Measurements from ENCODE around the gene TRIB2. TPM values are rescaled to one million over a fixed set of nuclear protein-coding genes. Genes with fewer than 3 reads are reported as not detected.
"Not testable (repeated sequence)": the region's sequence is repeated elsewhere in the genome, so short reads cannot be mapped to it uniquely, and the experiment has no call there.

Gene TRIB2
- total RNA-seq, result 1 to 10 TPM; 4.9 to 5.3 TPM

GRCh38 chr2:12716282-12717190 lies at the start of gene TRIB2:
TRIB2 (plus strand) TSS chr2:12716936; CDS start chr2:12718308, 1,372 bp downstream.
- DNase-seq, result peak; percentile 89
- ChIA-PET POLR2A (interaction anchor here (1.0 to 1.9 kb wide), 8 partner anchors 7 to 291 kb away, joined by 3 to 6 read pairs (median 4); no protein-coding TSS in a partner anchor), CTCF (interaction anchor here (0.6 to 4.2 kb wide), 55 partner anchors 8 to 942 kb away, joined by 3 to 48 read pairs (median 4); no protein-coding TSS in a partner anchor)
- Mint-ChIP-seq H3K27me3 (no peaks in the 10 kb centered on the region), H3K9me3 (no peaks in the 10 kb centered on the region), H3K4me1 (ENCODE audit: low read depth) (peaks cover 44% of the 10 kb centered on the region), H3K4me3 (peak within 1 kb of the TSS; percentile 86), H3K27ac (peak within 1 kb of the TSS; percentile 86), H3K36me3 (peaks cover 4% of the 10 kb centered on the region)
- intact Hi-C loops (cut with micrococcal nuclease), result loop anchor here (1.0 to 5.0 kb wide), 13 partner anchors 101 to 972 kb away; no protein-coding TSS in a partner anchor

- no peak for DNase-seq
- Mint-ChIP-seq H3K27ac (no peak overlapping the region), H3K4me1 (ENCODE audit: low read depth) (no peaks in the 10 kb centered on the region), H3K36me3 (peaks cover 3% of the 10 kb centered on the region), H3K9me3 (peaks cover 19% of the 10 kb centered on the region), H3K27me3 (no peaks in the 10 kb centered on the region), H3K4me3 (no peak overlapping the region)
- intact Hi-C loops (cut with micrococcal nuclease), result no loop called here
- ChIA-PET POLR2A (no interaction called here), CTCF (interaction anchor here (1.8 kb wide), 1 partner anchor 338 kb away, joined by 6 read pairs; no protein-coding TSS in a partner anchor)
Observed at GRCh38 chr2:12669036-12669435, 47.7 kb upstream of the TRIB2 start.

GRCh38 chr2:12672711-12673315 lies 43.9 kb upstream of the TRIB2 start:
- intact Hi-C loops (cut with micrococcal nuclease), result no loop called here
- Mint-ChIP-seq H3K4me3 (no peak overlapping the region), H3K9me3 (no peaks in the 10 kb centered on the region), H3K27me3 (no peaks in the 10 kb centered on the region), H3K27ac (no peak overlapping the region), H3K4me1 (ENCODE audit: low read depth) (no peaks in the 10 kb centered on the region), H3K36me3 (no peaks in the 10 kb centered on the region)
- CTCF ChIA-PET, result no interaction called here
- no peak for DNase-seq
- POLR2A ChIA-PET, result no interaction called here

GRCh38 chr2:12674644-12675328 lies 42.0 kb upstream of the TRIB2 start:
- intact Hi-C loops (cut with micrococcal nuclease), result no loop called here
- no peaks in the 10 kb centered on the region for H3K4me1 Mint-ChIP-seq (ENCODE audit: low read depth)
- CTCF ChIA-PET, result interaction anchor here (1.4 kb wide), 1 partner anchor 256 kb away, joined by 3 read pairs; no protein-coding TSS in a partner anchor
- H3K27me3 Mint-ChIP-seq, result no peaks in the 10 kb centered on the region
- no peak for DNase-seq
- H3K27ac Mint-ChIP-seq, result no peak overlapping the region
- H3K9me3 Mint-ChIP-seq, result peaks cover 2% of the 10 kb centered on the region
- no peaks in the 10 kb centered on the region for H3K36me3 Mint-ChIP-seq
- POLR2A ChIA-PET, result no interaction called here
- no peak overlapping the region for H3K4me3 Mint-ChIP-seq

GRCh38 chr2:12675352-12675795 lies 41.4 kb upstream of the TRIB2 start:
- H3K9me3 Mint-ChIP-seq, result peaks cover 7% of the 10 kb centered on the region
- ChIA-PET CTCF (interaction anchor here (1.4 kb wide), 1 partner anchor 255 kb away, joined by 3 read pairs; no protein-coding TSS in a partner anchor), POLR2A (no interaction called here)
- H3K27me3 Mint-ChIP-seq, result no peaks in the 10 kb centered on the region
- intact Hi-C loops (cut with micrococcal nuclease), result no loop called here
- H3K4me1 Mint-ChIP-seq (ENCODE audit: low read depth), result no peaks in the 10 kb centered on the region
- H3K36me3 Mint-ChIP-seq, result no peaks in the 10 kb centered on the region
- no peak for DNase-seq
- H3K27ac Mint-ChIP-seq, result no peak overlapping the region
- no peak overlapping the region for H3K4me3 Mint-ChIP-seq

- Mint-ChIP-seq H3K36me3 (no peaks in the 10 kb centered on the region), H3K27me3 (no peaks in the 10 kb centered on the region), H3K9me3 (peaks cover 7% of the 10 kb centered on the region), H3K4me1 (ENCODE audit: low read depth) (no peaks in the 10 kb centered on the region), H3K4me3 (no peak overlapping the region), H3K27ac (no peak overlapping the region)
- intact Hi-C loops (cut with micrococcal nuclease), result no loop called here
- DNase-seq, result no peak
- ChIA-PET CTCF (interaction anchor here (1.4 kb wide), 1 partner anchor 255 kb away, joined by 3 read pairs; no protein-coding TSS in a partner anchor), POLR2A (no interaction called here)
Observed at GRCh38 chr2:12675801-12676200, 40.9 kb upstream of the TRIB2 start.

- Mint-ChIP-seq H3K27ac (no peak overlapping the region), H3K9me3 (peaks cover 7% of the 10 kb centered on the region), H3K4me3 (no peak overlapping the region), H3K4me1 (ENCODE audit: low read depth) (no peaks in the 10 kb centered on the region), H3K27me3 (no peaks in the 10 kb centered on the region), H3K36me3 (no peaks in the 10 kb centered on the region)
- CTCF ChIA-PET, result no interaction called here
- POLR2A ChIA-PET, result no interaction called here
- DNase-seq, result no peak
- intact Hi-C loops (cut with micrococcal nuclease), result no loop called here
Observed at GRCh38 chr2:12676771-12677170, 40.0 kb upstream of the TRIB2 start.

GRCh38 chr2:12678186-12678585 lies 38.5 kb upstream of the TRIB2 start:
- CTCF ChIA-PET, result no interaction called here
- Mint-ChIP-seq H3K27me3 (no peaks in the 10 kb centered on the region), H3K4me1 (ENCODE audit: low read depth) (no peaks in the 10 kb centered on the region), H3K4me3 (no peak overlapping the region), H3K36me3 (no peaks in the 10 kb centered on the region), H3K9me3 (peaks cover 7% of the 10 kb centered on the region), H3K27ac (no peak overlapping the region)
- no peak for DNase-seq
- POLR2A ChIA-PET, result no interaction called here
- intact Hi-C loops (cut with micrococcal nuclease), result no loop called here

GRCh38 chr2:12679550-12680072 lies 37.1 kb upstream of the TRIB2 start:
- Mint-ChIP-seq H3K4me1 (ENCODE audit: low read depth) (no peaks in the 10 kb centered on the region), H3K4me3 (no peak overlapping the region), H3K27ac (no peak overlapping the region), H3K27me3 (no peaks in the 10 kb centered on the region), H3K9me3 (peaks cover 7% of the 10 kb centered on the region), H3K36me3 (no peaks in the 10 kb centered on the region)
- ChIA-PET POLR2A (no interaction called here), CTCF (no interaction called here)
- intact Hi-C loops (cut with micrococcal nuclease), result no loop called here
- DNase-seq, result no peak

GRCh38 chr2:12680115-12680514 lies 36.6 kb upstream of the TRIB2 start:
- H3K36me3 Mint-ChIP-seq; DNase-seq; H3K27me3 Mint-ChIP-seq; H3K9me3 Mint-ChIP-seq; H3K4me1 Mint-ChIP-seq (ENCODE audit: low read depth); POLR2A ChIA-PET; H3K4me3 Mint-ChIP-seq; H3K27ac Mint-ChIP-seq; CTCF ChIA-PET; intact Hi-C loops (cut with micrococcal nuclease): not testable (repeated sequence)

- Mint-ChIP-seq H3K27ac (no peak overlapping the region), H3K36me3 (no peaks in the 10 kb centered on the region), H3K4me1 (ENCODE audit: low read depth) (peaks cover 2% of the 10 kb centered on the region), H3K4me3 (no peak overlapping the region), H3K9me3 (peaks cover 7% of the 10 kb centered on the region), H3K27me3 (no peaks in the 10 kb centered on the region)
- intact Hi-C loops (cut with micrococcal nuclease), result no loop called here
- DNase-seq, result no peak
- ChIA-PET POLR2A (no interaction called here), CTCF (no interaction called here)
Observed at GRCh38 chr2:12682017-12682416, 34.7 kb upstream of the TRIB2 start.

All from activated CD4-positive, alpha-beta memory T cell treated with anti-CD3 and anti-CD28 coated beads for 36 hours (primary cell).